Muscle layer of colon (tissue), 2 donors: ENCODE results near the gene OR52I2.
A peak's percentile ranks its signal among the peaks of the same experiment; 100 is the strongest.

Experiments
- H3K27ac ChIP-seq: one replicate; pipeline ENCODE4 v1.7.0; 2013; ENCODE audit warnings: low read depth, mild to moderate bottlenecking, low read length, moderate library complexity
- H3K27me3 ChIP-seq, 2 donors: one replicate each; pipeline ENCODE4 v1.7.0; 2013; ENCODE audit warnings: low read length in 2 of 2, mild to moderate bottlenecking in 2 of 2; ENCODE audit not compliant: insufficient read depth in 2 of 2, control insufficient read depth in 1 of 2
- H3K36me3 ChIP-seq: one replicate; pipeline ENCODE4 v1.7.0; 2013; ENCODE audit warnings: mild to moderate bottlenecking, low read length; ENCODE audit not compliant: insufficient read depth
- H3K4me1 ChIP-seq: one replicate; pipeline ENCODE4 v1.7.0; 2013; ENCODE audit warnings: mild to moderate bottlenecking, low read length; ENCODE audit not compliant: insufficient read depth
- H3K4me3 ChIP-seq, 2 donors: one replicate each; pipeline ENCODE4 v1.7.0; 2013; ENCODE audit warnings: low read length in 2 of 2, low read depth in 1 of 2, mild to moderate bottlenecking in 1 of 2, moderate library complexity in 1 of 2
- H3K9ac ChIP-seq: one replicate; pipeline ENCODE4 v1.7.0; 2013; ENCODE audit warnings: low read length
- H3K9me3 ChIP-seq: one replicate; pipeline ENCODE4 v1.7.0; 2013; ENCODE audit warnings: mild to moderate bottlenecking, low read length
- donor health status: abdominal sarcoma.
- donor health status: Adenocarcinoma of cecum.

The OR52I2 gene

DNA sequence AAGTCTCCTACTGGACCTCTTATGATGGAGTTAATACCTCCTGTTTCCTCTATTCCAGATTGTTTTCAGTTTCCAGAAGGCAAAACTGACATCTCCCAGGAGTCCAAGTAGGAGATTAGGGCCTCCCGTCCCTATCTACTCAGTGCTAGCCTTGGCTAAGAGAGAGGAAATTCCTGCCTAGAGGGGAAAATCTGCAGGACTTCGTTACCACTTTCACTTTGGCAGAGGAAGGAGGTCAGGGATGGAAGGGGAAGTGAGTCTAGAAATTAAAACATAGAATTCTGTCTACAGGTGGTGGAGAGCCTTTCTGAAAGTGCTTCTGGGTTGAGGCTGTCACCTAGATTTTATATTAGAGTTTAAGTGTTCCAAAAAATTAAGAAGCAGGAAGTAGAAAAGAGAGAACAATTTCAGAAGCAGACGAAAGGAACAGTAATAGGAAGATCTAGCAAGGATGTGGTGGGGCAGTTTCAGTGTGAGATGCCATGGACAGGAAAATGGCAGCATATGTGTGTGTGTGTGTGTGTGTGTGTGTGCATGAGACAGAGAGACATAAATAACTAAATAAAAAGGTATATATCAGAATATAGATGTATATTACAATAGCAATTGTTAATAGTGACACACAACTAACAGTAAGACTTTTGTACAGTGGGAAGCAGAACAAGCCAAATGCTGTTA is 28.9 kb downstream of the OR52I2 start:
- H3K4me3 ChIP-seq = no peak overlapping the region
- H3K27ac ChIP-seq = no peak overlapping the region

DNA sequence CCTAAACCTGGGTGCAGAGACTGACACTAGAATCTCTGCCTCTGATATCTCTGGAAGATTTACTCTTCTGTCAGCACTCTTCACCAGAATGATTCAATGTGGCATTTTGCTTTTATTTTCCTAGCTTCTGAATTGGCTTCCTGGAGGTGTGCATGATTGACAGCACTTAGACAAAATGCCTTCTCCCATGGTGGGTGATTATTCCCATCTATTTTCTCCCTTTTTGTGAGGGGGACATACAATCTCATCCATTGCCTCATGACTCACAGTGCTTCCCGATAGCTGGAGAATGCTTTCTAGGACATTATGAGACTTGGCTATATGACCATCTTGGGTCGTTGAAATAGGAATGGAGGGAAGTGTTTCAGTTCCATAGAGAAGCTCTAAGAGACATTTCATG is 30.4 kb downstream of the OR52I2 start:
- H3K9ac ChIP-seq = no peak overlapping the region
- no peak overlapping the region for H3K27ac ChIP-seq
- no peaks in the 10 kb centered on the region for H3K9me3 ChIP-seq
- no peak overlapping the region for H3K4me3 ChIP-seq
- no peaks in the 10 kb centered on the region for H3K27me3 ChIP-seq
- H3K4me1 ChIP-seq = peaks cover 7% of the 10 kb centered on the region
- H3K36me3 ChIP-seq = no peaks in the 10 kb centered on the region

More for the DNA sequence above, 28.9 kb downstream of the OR52I2 start:
- Histone ChIP-seq H3K9me3 (no peaks in the 10 kb centered on the region), H3K4me1 (peaks cover 16% of the 10 kb centered on the region), H3K36me3 (no peaks in the 10 kb centered on the region), H3K27me3 (no peaks in the 10 kb centered on the region), H3K9ac (no peak overlapping the region)

DNA sequence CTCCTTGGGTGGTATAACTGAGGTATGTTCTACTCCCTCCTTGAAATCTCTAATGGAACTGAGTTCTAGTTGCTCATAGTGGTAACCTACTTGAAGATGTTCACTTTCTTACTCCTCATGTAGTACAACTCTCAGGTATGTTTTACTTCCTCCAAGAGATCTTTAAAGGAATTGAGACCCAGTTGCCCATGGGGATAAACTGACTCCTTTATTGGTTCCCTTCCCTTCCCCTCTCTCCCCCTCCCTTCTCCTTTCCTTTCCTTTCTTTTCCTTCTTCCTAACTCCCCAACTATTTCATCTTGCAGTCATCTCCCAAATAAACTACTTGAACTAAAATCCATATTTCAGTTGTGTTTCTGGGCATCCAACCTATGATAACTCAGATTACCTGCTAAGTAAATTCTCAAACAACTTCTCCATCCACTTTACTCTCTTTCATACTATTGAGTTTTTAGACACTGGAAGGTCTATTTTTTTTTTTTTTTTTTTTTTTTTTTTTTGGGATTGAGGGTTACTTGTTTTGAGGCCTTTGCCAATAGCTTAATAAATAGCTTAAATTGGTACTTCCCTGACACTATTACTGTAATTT is 34.4 kb downstream of the OR52I2 start:
- Histone ChIP-seq H3K4me3 (no peak overlapping the region), H3K27ac (no peak overlapping the region), H3K4me1 (no peaks in the 10 kb centered on the region), H3K36me3 (no peaks in the 10 kb centered on the region), H3K9me3 (no peaks in the 10 kb centered on the region), H3K27me3 (no peaks in the 10 kb centered on the region), H3K9ac (no peak overlapping the region)

DNA sequence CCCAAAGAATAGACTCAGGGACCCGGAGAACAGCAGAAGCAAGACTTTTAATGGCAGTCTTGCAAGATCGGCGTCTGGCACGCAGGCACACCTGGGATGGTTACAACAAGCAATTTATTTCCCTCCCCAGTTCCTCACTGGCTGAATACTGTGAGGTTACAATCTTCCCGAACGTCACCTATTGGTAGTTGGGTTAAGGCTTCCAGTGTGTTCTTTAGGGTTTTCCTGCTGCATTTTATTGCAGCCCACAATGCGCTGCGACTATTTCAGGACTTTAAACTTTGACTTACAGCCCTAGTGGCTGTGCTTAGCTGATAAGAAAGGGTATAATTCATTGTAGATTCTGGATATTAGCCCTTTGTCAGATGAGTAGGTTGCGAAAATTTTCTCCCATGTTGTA is 38.0 kb downstream of the OR52I2 start:
- no peaks in the 10 kb centered on the region for H3K4me1 ChIP-seq
- no peak overlapping the region for H3K9ac ChIP-seq
- H3K27me3 ChIP-seq = no peaks in the 10 kb centered on the region
- no peak overlapping the region for H3K27ac ChIP-seq
- no peaks in the 10 kb centered on the region for H3K36me3 ChIP-seq
- no peaks in the 10 kb centered on the region for H3K9me3 ChIP-seq
- no peak overlapping the region for H3K4me3 ChIP-seq

DNA sequence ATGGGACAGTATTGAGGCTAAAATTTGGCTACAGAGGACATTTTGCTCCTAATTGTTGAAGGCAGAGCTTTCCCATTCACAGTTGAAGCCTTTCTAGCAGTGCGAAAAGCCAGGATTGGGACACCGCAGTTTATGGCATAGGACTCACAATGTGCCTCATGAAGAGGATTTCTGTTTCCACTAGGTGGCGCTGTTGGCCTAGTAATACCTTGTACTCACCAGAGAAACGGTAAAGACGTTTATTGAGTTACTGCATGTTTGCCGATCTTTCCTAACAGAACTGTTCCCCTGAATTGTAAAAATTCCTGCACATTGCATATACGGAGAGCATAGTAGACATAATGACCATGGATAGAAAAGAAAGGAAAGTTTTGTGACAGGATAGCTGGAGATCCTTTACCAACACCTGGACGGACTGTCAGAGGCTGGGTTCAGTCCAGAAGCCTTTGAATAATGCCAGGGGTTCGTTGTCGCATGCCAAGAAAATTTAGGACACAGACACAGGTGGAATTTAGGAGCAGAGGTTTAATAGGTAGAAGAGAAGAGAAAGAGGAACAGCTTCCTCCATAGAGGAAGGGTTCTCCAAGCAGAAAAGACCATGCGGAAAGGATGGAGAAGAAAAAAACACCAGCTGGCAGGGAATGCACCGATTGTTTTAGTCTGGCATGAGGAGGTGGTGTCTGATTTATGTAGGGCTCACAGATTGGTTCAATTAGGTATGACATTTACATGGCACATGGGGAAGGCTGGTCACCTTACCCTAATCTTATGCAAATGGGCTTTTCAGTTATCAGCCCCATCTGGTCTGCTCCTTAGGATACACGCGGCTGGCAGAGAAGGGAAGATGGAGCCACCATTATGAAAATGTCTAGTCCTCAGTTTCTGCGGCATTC is 44.9 kb downstream of the OR52I2 start:
- peak overlapping the region in 1 of 2 donors; percentile 29 for H3K4me3 ChIP-seq
- H3K4me1 ChIP-seq = peaks cover 4% of the 10 kb centered on the region
- H3K9me3 ChIP-seq = no peaks in the 10 kb centered on the region
- H3K27ac ChIP-seq = no peak overlapping the region
- H3K9ac ChIP-seq = no peak overlapping the region
- no peaks in the 10 kb centered on the region for H3K36me3 ChIP-seq
- no peaks in the 10 kb centered on the region for H3K27me3 ChIP-seq

DNA sequence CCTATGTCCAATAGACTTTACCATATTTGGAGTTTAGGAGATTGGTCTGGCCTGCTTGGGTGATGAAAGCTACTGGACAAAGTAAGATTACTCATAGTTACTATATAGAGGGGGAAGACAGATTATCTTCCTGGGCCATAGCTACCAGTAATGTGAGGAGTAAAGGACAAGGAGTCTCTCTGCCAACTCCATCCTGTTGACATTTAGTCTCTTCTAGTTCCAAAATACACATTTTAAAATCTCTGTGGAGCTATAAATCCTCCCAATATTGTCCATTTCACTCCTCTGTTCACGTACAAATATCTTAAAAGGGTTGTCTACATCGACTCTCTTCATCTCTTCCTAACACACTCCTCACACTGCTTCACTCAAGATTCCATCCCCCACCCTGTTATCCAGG is 54.6 kb downstream of the OR52I2 start:
- no peak overlapping the region for H3K27ac ChIP-seq
- H3K9ac ChIP-seq = no peak overlapping the region

DNA sequence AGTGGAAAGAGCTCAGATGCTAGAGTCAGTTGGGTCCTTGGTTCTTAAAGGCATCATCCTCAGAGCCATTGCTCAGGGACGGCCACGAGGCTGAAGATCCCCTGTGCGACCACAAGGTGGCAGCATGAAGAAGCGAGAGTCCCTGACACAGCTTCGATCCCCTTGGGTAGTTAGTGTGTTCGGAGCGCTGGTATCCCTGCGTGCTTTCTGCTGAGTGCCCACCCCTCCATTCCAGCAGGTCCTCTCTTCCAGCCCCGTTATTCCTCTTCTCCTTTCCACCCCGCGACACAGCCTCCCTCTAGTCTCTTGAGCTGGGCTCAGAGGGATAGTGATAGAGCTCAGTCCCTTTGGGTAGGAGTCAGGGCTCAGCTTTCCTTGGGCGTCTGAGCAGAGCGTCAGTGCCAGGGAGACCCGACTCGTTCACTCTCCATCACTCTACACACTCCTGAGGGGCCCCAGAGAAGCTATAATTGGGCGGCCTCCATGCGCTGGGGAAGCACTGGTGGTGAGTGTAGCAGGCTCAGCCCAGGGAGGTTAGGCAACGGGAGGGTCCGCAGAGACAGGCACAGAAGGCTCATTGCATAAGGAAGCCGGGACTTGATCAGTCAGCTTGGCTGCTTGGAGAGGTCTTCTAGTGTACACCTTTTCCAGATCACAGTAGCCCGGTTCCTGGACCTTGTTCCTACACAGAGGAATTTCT is 55.6 kb downstream of the OR52I2 start, which contains the start of gene OR51D1:
Gene OR51D1 (plus strand): TSS at position 516 of the 700 bp plus-strand sequence. CDS start 2,314 bp downstream, outside the sequence.
- Histone ChIP-seq H3K27me3 (no peaks in the 10 kb centered on the region), H3K4me3 (peak within 1 kb of the TSS; percentile 26 to 60), H3K9ac (no peak within 1 kb of the TSS), H3K9me3 (no peaks in the 10 kb centered on the region), H3K27ac (no peak within 1 kb of the TSS), H3K36me3 (no peaks in the 10 kb centered on the region), H3K4me1 (peaks cover 4% of the 10 kb centered on the region)

More for the DNA sequence above, 54.6 kb downstream of the OR52I2 start:
- H3K9me3 ChIP-seq = no peaks in the 10 kb centered on the region
- H3K27me3 ChIP-seq = no peaks in the 10 kb centered on the region
- H3K4me1 ChIP-seq = peaks cover 4% of the 10 kb centered on the region
- no peaks in the 10 kb centered on the region for H3K36me3 ChIP-seq
- no peak overlapping the region for H3K4me3 ChIP-seq

DNA sequence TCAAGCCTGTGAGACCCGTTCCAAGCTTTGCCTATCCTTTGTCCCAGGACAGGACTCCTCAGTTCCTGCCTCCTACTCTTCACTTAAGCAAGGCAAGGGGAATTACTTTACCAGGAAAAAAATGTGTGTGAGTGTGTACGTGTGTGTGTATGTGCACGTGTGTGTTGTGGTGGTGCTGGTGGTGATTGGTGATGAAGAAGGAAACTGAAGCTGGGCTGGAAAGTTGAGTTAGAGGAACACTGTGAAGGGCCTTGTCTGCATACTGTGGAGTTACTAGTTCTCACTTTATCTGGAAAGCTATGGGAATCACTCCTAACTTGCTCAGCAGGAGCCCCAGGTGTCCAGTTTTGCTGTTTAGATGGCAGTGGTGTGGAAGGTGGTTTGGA is 56.1 kb downstream of the OR52I2 start:
- no peaks in the 10 kb centered on the region for H3K27me3 ChIP-seq
- no peak overlapping the region for H3K9ac ChIP-seq
- H3K36me3 ChIP-seq = no peaks in the 10 kb centered on the region
- no peaks in the 10 kb centered on the region for H3K9me3 ChIP-seq
- peak overlapping the region in 1 of 2 donors; percentile 60 for H3K4me3 ChIP-seq
- peaks cover 4% of the 10 kb centered on the region for H3K4me1 ChIP-seq
- H3K27ac ChIP-seq = no peak overlapping the region

DNA sequence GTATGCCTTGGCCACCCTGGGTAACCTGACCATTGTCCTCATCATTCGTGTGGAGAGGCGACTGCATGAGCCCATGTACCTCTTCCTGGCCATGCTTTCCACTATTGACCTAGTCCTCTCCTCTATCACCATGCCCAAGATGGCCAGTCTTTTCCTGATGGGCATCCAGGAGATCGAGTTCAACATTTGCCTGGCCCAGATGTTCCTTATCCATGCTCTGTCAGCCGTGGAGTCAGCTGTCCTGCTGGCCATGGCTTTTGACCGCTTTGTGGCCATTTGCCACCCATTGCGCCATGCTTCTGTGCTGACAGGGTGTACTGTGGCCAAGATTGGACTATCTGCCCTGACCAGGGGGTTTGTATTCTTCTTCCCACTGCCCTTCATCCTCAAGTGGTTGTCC is 58.4 kb downstream of the OR52I2 start:
- Histone ChIP-seq H3K36me3 (no peaks in the 10 kb centered on the region), H3K27ac (no peak overlapping the region), H3K27me3 (no peaks in the 10 kb centered on the region), H3K9me3 (no peaks in the 10 kb centered on the region), H3K4me1 (peaks cover 17% of the 10 kb centered on the region), H3K4me3 (no peak overlapping the region), H3K9ac (no peak overlapping the region)

DNA sequence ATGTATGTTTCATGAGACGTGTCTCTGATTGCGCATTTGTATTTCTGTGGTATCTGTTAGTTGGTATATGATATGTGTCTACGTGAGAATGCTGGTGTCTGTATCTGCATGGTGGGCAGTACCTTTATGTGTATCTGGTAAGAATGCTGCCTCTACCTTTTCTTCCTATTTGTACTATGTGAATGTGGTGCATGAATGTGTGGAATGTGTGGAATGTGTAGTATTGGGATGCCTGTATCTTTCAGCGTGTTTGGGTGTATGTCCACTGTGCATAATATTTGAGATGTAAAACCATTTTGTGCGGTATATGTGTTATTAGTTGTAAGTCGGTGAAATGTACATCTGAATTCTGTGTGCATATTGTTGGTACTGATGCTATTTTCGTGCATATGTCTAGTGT is 60.0 kb downstream of the OR52I2 start:
- Histone ChIP-seq H3K9ac (no peak overlapping the region), H3K27me3 (no peaks in the 10 kb centered on the region), H3K4me1 (peaks cover 32% of the 10 kb centered on the region), H3K4me3 (no peak overlapping the region), H3K9me3 (no peaks in the 10 kb centered on the region), H3K36me3 (no peaks in the 10 kb centered on the region), H3K27ac (no peak overlapping the region)

DNA sequence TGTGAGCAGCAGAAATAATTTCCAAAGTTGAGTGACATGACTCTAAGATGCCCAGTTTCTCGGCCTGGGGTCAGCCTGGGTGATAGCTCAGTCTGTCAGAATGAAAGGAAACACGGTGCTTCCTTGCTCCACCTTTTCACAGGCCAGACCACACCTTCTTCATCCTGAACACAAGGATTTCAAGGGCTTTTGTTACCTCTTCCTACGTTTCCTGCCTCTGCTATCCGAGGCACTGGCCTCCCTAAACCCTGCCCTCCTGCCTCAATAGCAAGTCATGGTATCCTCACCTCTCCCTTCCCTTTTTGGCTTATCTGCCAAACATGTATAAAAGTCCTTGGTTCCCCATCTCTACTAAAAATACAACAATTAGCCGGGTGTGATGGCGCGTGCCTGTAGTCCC is 60.5 kb downstream of the OR52I2 start:
- Histone ChIP-seq H3K9me3 (no peaks in the 10 kb centered on the region), H3K36me3 (no peaks in the 10 kb centered on the region), H3K27me3 (no peaks in the 10 kb centered on the region), H3K9ac (no peak overlapping the region), H3K27ac (no peak overlapping the region), H3K4me1 (peaks cover 37% of the 10 kb centered on the region), H3K4me3 (no peak overlapping the region)
